Activated CD8-positive, alpha-beta T cell treated with anti-CD3 and anti-CD28 coated beads, Interleukin-2, amount 10 ng/mL, durations not matched to agents 7 days and 5 days (primary cell): Measurements from ENCODE around the gene GRID2. TPM values are rescaled to one million over a fixed set of nuclear protein-coding genes. Genes with fewer than 3 reads are reported as not detected.
"Not testable (repeated sequence)": the region's sequence is repeated elsewhere in the genome, so short reads cannot be mapped to it uniquely, and the experiment has no call there.

ENCODE experiments used
- ATAC-seq: fragments of 150-1000 bp; cut with Tn5 transposase; one replicate; pipeline ENCODE4 v1.10.0; 2021; ENCODE audit warnings: moderate library complexity
- CTCF ChIA-PET: fragments of 350-600 bp; sonication (Branson Sonifier 250); formaldehyde crosslinking; loops from one replicate; lab custom pipeline; 2021; ENCODE audit warnings: antibody characterized with exemption; lab: Charles Lee
- POLR2A ChIA-PET: fragments of 350-600 bp; sonication (Branson Sonifier 250); formaldehyde crosslinking; loops from one replicate; lab custom pipeline; 2021; ENCODE audit warnings: antibody characterized with exemption; lab: Charles Lee
- DNase-seq: peaks from one replicate; pipeline ENCODE4 v3.0.0-alpha.2; 2020
- H3K27ac Mint-ChIP-seq: one replicate; pipeline ENCODE4 v1.8.0; 2021; ENCODE audit warnings: mild to moderate bottlenecking, mixed read lengths
- H3K27me3 Mint-ChIP-seq: one replicate; pipeline ENCODE4 v1.8.0; 2021; ENCODE audit warnings: low read depth, mixed read lengths
- H3K36me3 Mint-ChIP-seq: one replicate; pipeline ENCODE4 v1.8.0; 2021; ENCODE audit warnings: low read depth, mixed read lengths
- H3K4me1 Mint-ChIP-seq: one replicate; pipeline ENCODE4 v1.8.0; 2021; ENCODE audit warnings: low read depth, mixed read lengths
- H3K4me3 Mint-ChIP-seq: one replicate; pipeline ENCODE4 v1.8.0; 2021; ENCODE audit warnings: mild to moderate bottlenecking, mixed read lengths
- H3K9me3 Mint-ChIP-seq: one replicate; pipeline ENCODE4 v1.8.0; 2022; ENCODE audit warnings: mixed read lengths; ENCODE audit not compliant: insufficient read depth
- total RNA-seq, 2 experiments: library from RNA; stranded (reverse); gene quantifications; one replicate each; pipeline ENCODE4 v1.2.3, GENCODE V29; 2021

GRID2 gene
- total RNA-seq, 2 experiments from 2014 or later: not detected

DNA sequence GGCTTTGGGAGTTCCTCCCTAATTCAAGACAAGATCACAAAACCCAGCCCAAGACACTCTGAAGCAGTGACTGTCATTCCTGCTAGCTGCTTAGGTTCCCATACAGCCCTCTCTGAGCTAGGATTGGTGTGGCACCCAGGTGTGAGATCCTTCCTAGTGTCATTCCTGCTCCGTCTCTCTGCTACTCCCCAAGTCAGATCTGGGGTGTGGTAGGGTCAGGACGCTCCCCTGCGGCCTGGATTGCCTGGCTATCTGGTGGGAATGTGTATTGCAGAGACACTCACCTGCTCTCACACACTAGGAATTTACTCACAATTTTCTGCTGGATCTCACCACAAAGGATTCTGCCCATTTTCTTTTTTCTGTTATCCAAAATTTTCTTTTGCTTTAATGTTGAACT is 964.0 kb downstream of the GRID2 start:
- Mint-ChIP-seq H3K27me3 (no peaks in the 10 kb centered on the region), H3K4me1 (no peaks in the 10 kb centered on the region), H3K4me3 (no peak overlapping the region), H3K27ac (no peak overlapping the region), H3K36me3 (no peaks in the 10 kb centered on the region), H3K9me3 (no peaks in the 10 kb centered on the region)
- ChIA-PET CTCF (no interaction called here), POLR2A (no interaction called here)
- ATAC-seq (no peak), DNase-seq (no peak)

DNA sequence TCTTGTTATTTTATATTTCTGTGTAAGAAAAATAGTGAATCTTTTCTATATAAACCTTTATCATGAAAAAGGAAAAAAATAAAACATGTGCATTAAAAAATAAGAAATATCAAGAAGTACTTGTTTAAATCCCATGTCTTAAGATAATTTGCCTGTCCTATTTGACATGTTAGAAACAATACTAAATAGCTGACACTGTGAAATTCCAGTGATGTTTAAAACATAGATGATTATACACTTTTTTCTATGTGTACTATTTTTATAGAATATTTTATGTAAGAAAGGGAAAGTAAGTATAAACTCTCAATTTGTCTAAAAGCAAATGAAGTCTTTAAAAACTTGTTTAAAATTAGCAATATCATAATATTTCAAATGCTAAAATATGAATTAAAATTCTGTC is 981.6 kb downstream of the GRID2 start:
- Mint-ChIP-seq H3K27me3 (no peaks in the 10 kb centered on the region), H3K4me1 (no peaks in the 10 kb centered on the region), H3K27ac (no peak overlapping the region), H3K9me3 (no peaks in the 10 kb centered on the region), H3K4me3 (no peak overlapping the region), H3K36me3 (no peaks in the 10 kb centered on the region)
- ChIA-PET POLR2A (no interaction called here), CTCF (no interaction called here)
- ATAC-seq: no peak
- no peak for DNase-seq

- H3K4me1 Mint-ChIP-seq: no peaks in the 10 kb centered on the region
- no peaks in the 10 kb centered on the region for H3K36me3 Mint-ChIP-seq
- H3K9me3 Mint-ChIP-seq: no peaks in the 10 kb centered on the region
- no peak for DNase-seq
- CTCF ChIA-PET: no interaction called here
- no peaks in the 10 kb centered on the region for H3K27me3 Mint-ChIP-seq
- ATAC-seq: no peak
- H3K27ac Mint-ChIP-seq: no peak overlapping the region
- POLR2A ChIA-PET: no interaction called here
- no peak overlapping the region for H3K4me3 Mint-ChIP-seq
Observed at GRCh38 chr4:93289241-93289640, 985.5 kb downstream of the GRID2 start.

DNA sequence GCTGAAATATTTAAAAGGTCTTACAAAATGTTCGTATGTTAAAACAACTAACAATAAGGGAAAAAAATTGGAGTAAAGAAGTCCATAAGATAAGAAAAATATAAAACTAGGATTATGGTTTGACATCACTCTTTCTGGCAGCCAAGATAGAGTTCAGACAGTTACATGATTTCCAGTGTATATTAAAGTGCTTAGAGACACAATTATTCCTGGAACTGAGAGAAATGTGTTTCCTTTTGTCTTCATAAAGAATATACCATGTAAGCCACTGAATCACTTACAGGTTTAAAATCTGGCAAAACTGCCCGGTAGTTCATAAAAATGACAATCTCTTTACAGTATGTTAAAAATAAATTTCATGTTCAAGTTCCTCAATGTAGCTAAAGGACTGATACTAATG is 986.1 kb downstream of the GRID2 start:
- no peak overlapping the region for H3K4me3 Mint-ChIP-seq
- H3K27ac Mint-ChIP-seq: no peak overlapping the region
- H3K27me3 Mint-ChIP-seq: no peaks in the 10 kb centered on the region
- ChIA-PET CTCF (no interaction called here), POLR2A (no interaction called here)
- H3K9me3 Mint-ChIP-seq: no peaks in the 10 kb centered on the region
- H3K36me3 Mint-ChIP-seq: no peaks in the 10 kb centered on the region
- no peak for ATAC-seq
- no peak for DNase-seq
- no peaks in the 10 kb centered on the region for H3K4me1 Mint-ChIP-seq

GRCh38 chr4:93299118-93299517 is 995.4 kb downstream of the GRID2 start:
- Mint-ChIP-seq H3K27ac (no peak overlapping the region), H3K27me3 (no peaks in the 10 kb centered on the region), H3K9me3 (peaks cover 3% of the 10 kb centered on the region), H3K4me3 (no peak overlapping the region), H3K4me1 (no peaks in the 10 kb centered on the region), H3K36me3 (no peaks in the 10 kb centered on the region)
- CTCF ChIA-PET: no interaction called here
- DNase-seq (no peak), ATAC-seq (no peak)
- POLR2A ChIA-PET: no interaction called here

DNA sequence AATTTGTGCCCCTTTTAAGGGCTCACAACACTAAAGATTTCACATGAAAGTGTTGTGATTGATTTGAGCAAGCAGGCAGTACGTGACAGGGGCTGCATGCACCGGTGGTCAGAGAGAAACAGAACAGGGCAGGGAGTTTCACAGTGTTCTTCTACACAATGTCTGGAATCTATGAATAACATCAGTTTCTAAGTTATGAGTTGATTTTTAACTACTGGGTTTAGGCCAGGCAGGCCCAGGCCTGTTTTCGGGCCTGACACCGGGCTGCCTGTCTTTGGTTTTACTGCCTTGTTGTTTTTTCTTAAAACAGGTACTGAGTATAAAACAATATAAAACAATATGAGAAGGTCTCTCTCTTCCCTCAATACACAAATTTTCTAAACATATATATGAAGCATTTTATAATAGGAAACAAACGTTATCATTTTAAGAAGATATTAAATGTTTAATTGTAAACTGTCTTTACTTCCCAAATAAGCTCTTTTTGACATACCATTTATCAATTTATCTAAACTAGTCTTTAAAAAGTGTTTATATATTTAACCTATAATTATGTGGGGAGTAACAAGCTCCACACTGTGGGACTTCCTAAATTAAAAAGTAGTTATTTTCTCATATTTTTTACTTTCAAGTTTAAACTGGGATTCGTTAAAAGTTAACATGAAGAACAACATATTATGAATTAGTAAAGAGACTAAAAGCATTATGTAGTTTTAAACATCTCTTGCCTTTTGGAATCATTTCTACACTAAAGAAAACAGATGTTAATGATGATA is 997.2 kb downstream of the GRID2 start:
- H3K4me3 Mint-ChIP-seq, POLR2A ChIA-PET, H3K4me1 Mint-ChIP-seq, H3K27me3 Mint-ChIP-seq, H3K9me3 Mint-ChIP-seq, DNase-seq, H3K27ac Mint-ChIP-seq, ATAC-seq, H3K36me3 Mint-ChIP-seq, CTCF ChIA-PET: not testable (repeated sequence)

DNA sequence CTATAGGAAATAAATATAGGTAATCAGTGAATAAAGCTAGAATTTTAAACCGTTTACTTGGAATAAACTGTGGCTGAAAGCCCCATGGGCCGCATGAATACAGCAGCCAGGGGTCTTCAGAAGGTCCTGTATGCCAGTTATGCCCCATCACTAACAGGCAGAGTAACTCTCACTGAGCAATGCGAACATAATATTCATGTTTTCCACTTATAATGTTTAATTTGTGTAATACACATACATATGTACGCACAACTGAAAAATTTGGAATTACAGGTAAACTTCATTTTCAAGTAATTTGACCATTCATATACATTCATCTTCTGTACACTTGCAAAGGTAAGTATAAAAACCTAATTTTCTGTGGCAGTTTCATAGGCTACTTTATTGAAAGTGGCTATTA is 998.5 kb downstream of the GRID2 start:
- no peaks in the 10 kb centered on the region for H3K36me3 Mint-ChIP-seq
- no peaks in the 10 kb centered on the region for H3K27me3 Mint-ChIP-seq
- H3K27ac Mint-ChIP-seq: no peak overlapping the region
- POLR2A ChIA-PET: no interaction called here
- CTCF ChIA-PET: no interaction called here
- ATAC-seq (no peak), DNase-seq (no peak)
- H3K4me1 Mint-ChIP-seq: no peaks in the 10 kb centered on the region
- H3K4me3 Mint-ChIP-seq: no peak overlapping the region
- H3K9me3 Mint-ChIP-seq: peaks cover 3% of the 10 kb centered on the region

DNA sequence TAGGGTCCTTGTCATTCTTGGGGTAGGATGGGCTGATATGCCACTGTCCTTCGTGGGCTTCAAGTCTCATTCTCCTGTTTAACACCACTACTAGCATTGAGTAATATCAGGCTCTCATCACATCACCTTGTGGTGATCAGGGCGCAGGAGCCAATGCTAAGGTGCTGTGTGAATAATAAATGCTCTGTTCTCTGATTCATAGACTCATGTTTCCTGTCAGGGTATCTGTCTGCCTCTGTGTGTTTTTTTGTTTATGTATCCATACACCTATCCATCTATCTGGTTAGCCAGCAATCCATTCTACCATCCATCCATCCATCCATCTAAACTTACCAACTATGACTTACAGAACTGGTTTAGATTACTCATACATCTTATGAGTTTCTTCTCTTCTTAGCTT is 999.7 kb downstream of the GRID2 start:
- no peak overlapping the region for H3K4me3 Mint-ChIP-seq
- ChIA-PET CTCF (no interaction called here), POLR2A (no interaction called here)
- ATAC-seq: no peak
- DNase-seq: no peak
- no peaks in the 10 kb centered on the region for H3K27me3 Mint-ChIP-seq
- no peaks in the 10 kb centered on the region for H3K4me1 Mint-ChIP-seq
- H3K27ac Mint-ChIP-seq: no peak overlapping the region
- H3K36me3 Mint-ChIP-seq: no peaks in the 10 kb centered on the region
- H3K9me3 Mint-ChIP-seq: peaks cover 3% of the 10 kb centered on the region

- no peaks in the 10 kb centered on the region for H3K36me3 Mint-ChIP-seq
- POLR2A ChIA-PET: no interaction called here
- H3K4me1 Mint-ChIP-seq: no peaks in the 10 kb centered on the region
- H3K27ac Mint-ChIP-seq: no peak overlapping the region
- no peaks in the 10 kb centered on the region for H3K27me3 Mint-ChIP-seq
- no peaks in the 10 kb centered on the region for H3K9me3 Mint-ChIP-seq
- CTCF ChIA-PET: no interaction called here
- DNase-seq: no peak
- H3K4me3 Mint-ChIP-seq: no peak overlapping the region
- ATAC-seq: no peak
Observed at GRCh38 chr4:93312299-93312698, 1008.5 kb downstream of the GRID2 start.

GRCh38 chr4:93313197-93313596 is 1009.4 kb downstream of the GRID2 start:
- CTCF ChIA-PET: no interaction called here
- ATAC-seq (no peak), DNase-seq (no peak)
- POLR2A ChIA-PET: no interaction called here
- Mint-ChIP-seq H3K27ac (no peak overlapping the region), H3K27me3 (no peaks in the 10 kb centered on the region), H3K36me3 (no peaks in the 10 kb centered on the region), H3K9me3 (no peaks in the 10 kb centered on the region), H3K4me1 (no peaks in the 10 kb centered on the region), H3K4me3 (no peak overlapping the region)

GRCh38 chr4:93317057-93317456 is 1013.3 kb downstream of the GRID2 start:
- Mint-ChIP-seq H3K9me3 (no peaks in the 10 kb centered on the region), H3K4me3 (no peak overlapping the region), H3K27ac (no peak overlapping the region), H3K27me3 (no peaks in the 10 kb centered on the region), H3K4me1 (no peaks in the 10 kb centered on the region), H3K36me3 (no peaks in the 10 kb centered on the region)
- DNase-seq: no peak
- ChIA-PET POLR2A (no interaction called here), CTCF (no interaction called here)
- no peak for ATAC-seq

DNA sequence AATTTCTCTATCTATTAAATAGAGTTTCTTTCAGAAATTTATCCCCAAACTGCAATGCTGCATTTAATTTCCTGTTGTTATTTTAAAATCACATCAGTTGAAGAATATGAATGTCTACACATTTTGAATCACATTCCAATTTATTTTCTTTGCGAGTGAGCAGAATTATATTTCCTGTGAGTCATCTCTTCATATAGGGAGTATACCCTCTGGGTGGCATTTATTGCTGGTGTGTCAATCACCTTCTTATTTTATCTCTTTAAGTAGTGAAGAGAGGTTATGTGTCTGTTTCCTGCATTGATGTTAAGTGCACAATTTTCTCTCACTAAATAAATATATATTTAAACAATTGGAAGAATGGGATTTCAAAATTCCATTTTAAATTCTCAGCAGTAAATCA is 1013.8 kb downstream of the GRID2 start:
- ChIA-PET CTCF (no interaction called here), POLR2A (no interaction called here)
- H3K27ac Mint-ChIP-seq: no peak overlapping the region
- no peaks in the 10 kb centered on the region for H3K4me1 Mint-ChIP-seq
- DNase-seq (no peak), ATAC-seq (no peak)
- H3K36me3 Mint-ChIP-seq: no peaks in the 10 kb centered on the region
- no peaks in the 10 kb centered on the region for H3K9me3 Mint-ChIP-seq
- no peak overlapping the region for H3K4me3 Mint-ChIP-seq
- no peaks in the 10 kb centered on the region for H3K27me3 Mint-ChIP-seq

DNA sequence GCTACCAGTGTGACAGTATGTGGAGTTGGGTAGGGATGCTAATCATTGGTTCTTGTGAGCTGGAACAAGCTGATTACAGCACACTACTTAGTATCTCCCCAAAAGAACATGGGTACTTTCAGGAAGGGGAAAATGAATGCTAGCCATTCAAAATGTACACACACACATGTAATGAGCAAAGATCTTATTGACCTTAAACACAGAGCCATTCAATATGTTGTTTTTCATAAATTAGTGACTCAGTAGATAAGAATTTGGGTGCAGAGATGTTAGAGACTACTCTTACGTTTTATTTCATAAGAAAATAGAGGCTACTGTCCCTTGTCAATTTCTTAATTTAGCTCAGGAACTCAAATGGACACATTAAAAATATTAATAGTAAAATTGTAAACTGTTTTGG is 1015.3 kb downstream of the GRID2 start:
- no peak for DNase-seq
- Mint-ChIP-seq H3K36me3 (no peaks in the 10 kb centered on the region), H3K4me3 (no peak overlapping the region), H3K27ac (no peak overlapping the region), H3K9me3 (no peaks in the 10 kb centered on the region), H3K27me3 (no peaks in the 10 kb centered on the region), H3K4me1 (no peaks in the 10 kb centered on the region)
- ChIA-PET CTCF (no interaction called here), POLR2A (no interaction called here)
- ATAC-seq: no peak
